Body of pancreas (tissue), 4 donors: ENCODE results near the gene PIGP.

Experiments
- CTCF ChIP-seq, 7 experiments: fragments of 450-650 bp in 4 of 7; fragments of 200-600 bp in 3 of 7; sonication (generic) in 3 of 7; IDR thresholded peaks; one replicate each; pipeline ENCODE4 v1.5.1; 2016 to 2019; ENCODE audit warnings: antibody characterized with exemption in 7 of 7
- POLR2A ChIP-seq, 3 donors: fragments of 450-650 bp; IDR thresholded peaks; one replicate each; pipeline ENCODE4 v1.6.1; 2016; ENCODE audit warnings: antibody characterized with exemption in 3 of 3, mild to moderate bottlenecking in 2 of 3

- TF ChIP-seq CTCF (IDR thresholded peaks at IDR 0.05): no peak
- TF ChIP-seq POLR2A (IDR thresholded peaks at IDR 0.05): no peak
Observed at GRCh38 chr21:37077403-37077802, 4.5 kb upstream of the PIGP start.
